PC-3 (cell line): ENCODE results near the gene ACSL6. TPM values are rescaled to one million over a fixed set of nuclear protein-coding genes. Genes with fewer than 3 reads are reported as not detected.

Source experiments
- ATAC-seq: fragments of 200-7000 bp; cut with Tn5 transposase; 2 replicates; pipeline ENCODE4 v1.9.1; 2020; ENCODE audit warnings: mild to moderate bottlenecking, moderate library complexity
- BruUV-seq: library from RNA; stranded (reverse); fragments of 400-500 nt; replicated peaks from 2 replicates; lab custom pipeline; 2021; lab: Mats Ljungman, UMichigan
- CTCF ChIA-PET: fragments of 300-600 bp; sonication (Branson Sonifier 250); formaldehyde crosslinking; loops from one replicate; lab custom pipeline; 2022; ENCODE audit warnings: antibody characterized with exemption; lab: Charles Lee
- POLR2A ChIA-PET: fragments of 300-600 bp; sonication (Branson Sonifier 250); formaldehyde crosslinking; loops from one replicate; lab custom pipeline; 2022; ENCODE audit warnings: antibody characterized with exemption; ENCODE audit not compliant: unreplicated experiment; lab: Charles Lee
- DNase-seq: peaks from one replicate; pipeline ENCODE4 v3.0.0-alpha.2; 2015
- H2AFZ ChIP-seq: fragments of 300-600 bp; sonication (generic); 2 replicates; pipeline ENCODE4 v1.6.0; 2016; ENCODE audit warnings: antibody characterized with exemption, low read length
- H3F3A ChIP-seq: fragments of 300-600 bp; sonication (generic); one replicate; pipeline ENCODE4 v1.6.0; 2017; ENCODE audit warnings: antibody characterized with exemption, low read length, control low read depth, mild to moderate bottlenecking; ENCODE audit not compliant: unreplicated experiment
- H3K27ac ChIP-seq: fragments of 300-600 bp; sonication (generic); 2 replicates; pipeline ENCODE4 v1.5.1; 2016; ENCODE audit warnings: mild to moderate bottlenecking, low read length
- H3K27me3 ChIP-seq: fragments of 300-600 bp; sonication (generic); 2 replicates; pipeline ENCODE4 v1.6.1; 2016; ENCODE audit warnings: low read length, mixed read lengths
- H3K36me3 ChIP-seq: fragments of 300-600 bp; sonication (generic); 2 replicates; pipeline ENCODE4 v1.6.1; 2016; ENCODE audit warnings: low read depth, mixed run types, low read length, mixed read lengths
- H3K4me1 ChIP-seq: fragments of 300-600 bp; sonication (generic); 2 replicates; pipeline ENCODE4 v1.5.1; 2016; ENCODE audit warnings: low read length; ENCODE audit not compliant: insufficient read depth
- H3K4me2 ChIP-seq: fragments of 300-600 bp; sonication (generic); 2 replicates; pipeline ENCODE4 v1.6.0; 2016; ENCODE audit warnings: low read length
- H3K4me3 ChIP-seq: fragments of 300-600 bp; sonication (generic); 2 replicates; pipeline ENCODE4 v1.5.1; 2016; ENCODE audit warnings: mild to moderate bottlenecking, low read length, mixed read lengths
- H3K79me2 ChIP-seq: fragments of 300-600 bp; sonication (generic); 2 replicates; pipeline ENCODE4 v1.6.1; 2017; ENCODE audit warnings: low read length, mixed read lengths
- H3K9ac ChIP-seq: fragments of 300-600 bp; sonication (generic); 2 replicates; pipeline ENCODE4 v1.6.0; 2016; ENCODE audit warnings: mild to moderate bottlenecking, low read length
- H3K9me2 ChIP-seq: fragments of 300-600 bp; sonication (generic); replicated peaks from 2 replicates; pipeline ENCODE4 v1.6.1; 2016; ENCODE audit warnings: mixed run types, low read length, mixed read lengths
- H3K9me3 ChIP-seq: fragments of 300-600 bp; sonication (generic); 2 replicates; pipeline ENCODE4 v1.6.1; 2016; ENCODE audit warnings: low read length, mixed read lengths
- H4K20me1 ChIP-seq: fragments of 300-600 bp; sonication (generic); 2 replicates; pipeline ENCODE4 v1.6.1; 2016; ENCODE audit warnings: low read length, mixed read lengths
- EZH2 ChIP-seq: fragments of 300-600 bp; sonication (generic); IDR thresholded peaks from one replicate; pipeline ENCODE4 v1.6.1; 2017; ENCODE audit warnings: antibody characterized with exemption, mild to moderate bottlenecking, low read length; ENCODE audit not compliant: unreplicated experiment
- EZH2phosphoT487 ChIP-seq: fragments of 300-600 bp; sonication (generic); IDR thresholded peaks from 2 replicates; pipeline ENCODE4 v1.6.1; 2018; ENCODE audit warnings: mild to moderate bottlenecking, antibody characterized with exemption, low read length, borderline replicate concordance
- intact Hi-C: fragments of 100-400 bp; cut with micrococcal nuclease; formaldehyde crosslinking; loops from 2 replicates; pipeline ENCODE4 v1.9.0; 2023
- total RNA-seq: library from RNA; depleted of rRNA; stranded (reverse); fragments of >200 nt; gene quantifications from 2 replicates; pipeline ENCODE4 v1.2.3, GENCODE V29; 2014
- TF ChIP-seq, protein P1 (sequence below): fragments of 300-600 bp; sonication (generic); conservative IDR thresholded peaks from 2 replicates; pipeline ENCODE4 v1.5.1; 2017; ENCODE audit warnings: antibody characterized with exemption, low read depth, mild to moderate bottlenecking, low read length

The ACSL6 gene
- total RNA-seq, 1 experiment from 2014 or later = 0.15 TPM

- POLR2A ChIA-PET = no interaction called here
- Histone ChIP-seq H3K4me2 (no peak overlapping the region), H3K27me3 (no peaks in the 10 kb centered on the region), H3K9ac (no peak overlapping the region), H4K20me1 (no peaks in the 10 kb centered on the region), H3F3A (no peaks in the 10 kb centered on the region), H3K79me2 (no peaks in the 10 kb centered on the region), H3K9me2 (no peaks in the 10 kb centered on the region), H2AFZ (no peak overlapping the region), H3K36me3 (no peaks in the 10 kb centered on the region), H3K4me1 (no peaks in the 10 kb centered on the region), H3K4me3 (no peak overlapping the region), H3K9me3 (no peaks in the 10 kb centered on the region), H3K27ac (no peak overlapping the region)
- TF ChIP-seq, protein P1, sequence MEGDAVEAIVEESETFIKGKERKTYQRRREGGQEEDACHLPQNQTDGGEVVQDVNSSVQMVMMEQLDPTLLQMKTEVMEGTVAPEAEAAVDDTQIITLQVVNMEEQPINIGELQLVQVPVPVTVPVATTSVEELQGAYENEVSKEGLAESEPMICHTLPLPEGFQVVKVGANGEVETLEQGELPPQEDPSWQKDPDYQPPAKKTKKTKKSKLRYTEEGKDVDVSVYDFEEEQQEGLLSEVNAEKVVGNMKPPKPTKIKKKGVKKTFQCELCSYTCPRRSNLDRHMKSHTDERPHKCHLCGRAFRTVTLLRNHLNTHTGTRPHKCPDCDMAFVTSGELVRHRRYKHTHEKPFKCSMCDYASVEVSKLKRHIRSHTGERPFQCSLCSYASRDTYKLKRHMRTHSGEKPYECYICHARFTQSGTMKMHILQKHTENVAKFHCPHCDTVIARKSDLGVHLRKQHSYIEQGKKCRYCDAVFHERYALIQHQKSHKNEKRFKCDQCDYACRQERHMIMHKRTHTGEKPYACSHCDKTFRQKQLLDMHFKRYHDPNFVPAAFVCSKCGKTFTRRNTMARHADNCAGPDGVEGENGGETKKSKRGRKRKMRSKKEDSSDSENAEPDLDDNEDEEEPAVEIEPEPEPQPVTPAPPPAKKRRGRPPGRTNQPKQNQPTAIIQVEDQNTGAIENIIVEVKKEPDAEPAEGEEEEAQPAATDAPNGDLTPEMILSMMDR = no peak
- no peak for TF ChIP-seq EZH2phosphoT487
- no peak for TF ChIP-seq EZH2
- no TSS peak for BruUV-seq
- intact Hi-C loops = no loop called here
- DNase-seq (no peak), ATAC-seq (no peak)
- CTCF ChIA-PET = no interaction called here
Measured at GRCh38 chr5:131973089-131973712, 38.3 kb downstream of the ACSL6 start.

GRCh38 chr5:131968396-131968954, 43.0 kb downstream of the ACSL6 start:
- Histone ChIP-seq H3K9me3 (no peaks in the 10 kb centered on the region), H3K27me3 (no peaks in the 10 kb centered on the region), H3K79me2 (no peaks in the 10 kb centered on the region), H2AFZ (no peak overlapping the region), H3K27ac (no peak overlapping the region), H3K4me1 (no peaks in the 10 kb centered on the region), H4K20me1 (no peaks in the 10 kb centered on the region), H3K9ac (no peak overlapping the region), H3K4me3 (no peak overlapping the region), H3K36me3 (no peaks in the 10 kb centered on the region), H3F3A (no peaks in the 10 kb centered on the region), H3K4me2 (no peak overlapping the region), H3K9me2 (no peaks in the 10 kb centered on the region)
- intact Hi-C loops = no loop called here
- ChIA-PET POLR2A (no interaction called here), CTCF (no interaction called here)
- TF ChIP-seq, protein P1 = no peak
- no peak for TF ChIP-seq EZH2
- no peak for TF ChIP-seq EZH2phosphoT487
- DNase-seq (no peak), ATAC-seq (no peak)
- no TSS peak for BruUV-seq

GRCh38 chr5:131966551-131966950, 44.9 kb downstream of the ACSL6 start:
- no peaks in the 10 kb centered on the region for H3K36me3 ChIP-seq
- no peak overlapping the region for H2AFZ ChIP-seq
- H4K20me1 ChIP-seq = no peaks in the 10 kb centered on the region
- H3K4me1 ChIP-seq = no peaks in the 10 kb centered on the region
- no peaks in the 10 kb centered on the region for H3K27me3 ChIP-seq
- no peak overlapping the region for H3K27ac ChIP-seq
- no peaks in the 10 kb centered on the region for H3K9me3 ChIP-seq
- TF ChIP-seq EZH2phosphoT487 (no peak), EZH2 (no peak)
- TF ChIP-seq, protein P1 = no peak
- H3K9me2 ChIP-seq = no peaks in the 10 kb centered on the region
- CTCF ChIA-PET = no interaction called here
- H3K4me2 ChIP-seq = no peak overlapping the region
- DNase-seq = no peak
- POLR2A ChIA-PET = no interaction called here
- no peak overlapping the region for H3K9ac ChIP-seq
- ATAC-seq = no peak
- no peak overlapping the region for H3K4me3 ChIP-seq
- no peaks in the 10 kb centered on the region for H3K79me2 ChIP-seq
- no TSS peak for BruUV-seq
- no peaks in the 10 kb centered on the region for H3F3A ChIP-seq
- intact Hi-C loops = no loop called here
